Glutamatergic neuron (in vitro differentiated cells): Measurements from ENCODE around the gene SPOCK1. TPM values are rescaled to one million over a fixed set of nuclear protein-coding genes. Genes with fewer than 3 reads are reported as not detected.

Experiments
- DNase-seq: peaks from one replicate; pipeline ENCODE4 v3.0.0; 2022
- H3K27ac Mint-ChIP-seq: one replicate; pipeline ENCODE4 v1.8.0; 2020; ENCODE audit warnings: mild to moderate bottlenecking, mixed read lengths, inconsistent platforms; ENCODE audit not compliant: unreplicated experiment
- H3K27me3 Mint-ChIP-seq: one replicate; pipeline ENCODE4 v1.8.0; 2020; ENCODE audit warnings: mild to moderate bottlenecking, moderate library complexity, mixed read lengths, inconsistent platforms; ENCODE audit not compliant: unreplicated experiment
- H3K36me3 Mint-ChIP-seq: one replicate; pipeline ENCODE4 v1.8.0; 2020; ENCODE audit warnings: mild to moderate bottlenecking, mixed read lengths, inconsistent platforms; ENCODE audit not compliant: unreplicated experiment
- H3K4me1 Mint-ChIP-seq: one replicate; pipeline ENCODE4 v1.8.0; 2020; ENCODE audit warnings: mild to moderate bottlenecking, low read depth, mixed read lengths, inconsistent platforms; ENCODE audit not compliant: unreplicated experiment
- H3K4me3 Mint-ChIP-seq: one replicate; pipeline ENCODE4 v1.8.0; 2020; ENCODE audit warnings: mild to moderate bottlenecking, mixed read lengths, inconsistent platforms; ENCODE audit not compliant: unreplicated experiment
- H3K9me3 Mint-ChIP-seq: one replicate; pipeline ENCODE4 v1.8.0; 2020; ENCODE audit warnings: mild to moderate bottlenecking, moderate library complexity, mixed read lengths, inconsistent platforms; ENCODE audit not compliant: unreplicated experiment
- CTCF ChIP-seq: fragments of 200-600 bp; sonication (generic); IDR thresholded peaks from one replicate; pipeline ENCODE4 v1.5.0; 2021; ENCODE audit not compliant: partially characterized antibody, unreplicated experiment
- total RNA-seq: library from RNA; stranded (reverse); fragmentation: NEBNext Ultra II Directional; extraction: Animal tissue kit (Norgen Biotek cat#: 25700); gene quantifications from one replicate; pipeline ENCODE4 v1.2.1, GENCODE V29; 2021; ENCODE audit not compliant: unreplicated experiment

SPOCK1 gene
- total RNA-seq, 1 donor from 2014 or later: 25.4 TPM

GRCh38 chr5:137146402-137146890 is 352.7 kb downstream of the SPOCK1 start:
- Mint-ChIP-seq H3K36me3 (no peaks in the 10 kb centered on the region), H3K27me3 (peaks cover 7% of the 10 kb centered on the region), H3K9me3 (no peaks in the 10 kb centered on the region), H3K4me1 (peaks cover 61% of the 10 kb centered on the region), H3K27ac (peak overlapping the region; percentile 99), H3K4me3 (peak overlapping the region; percentile 84)
- no peak for TF ChIP-seq CTCF
- no peak for DNase-seq

GRCh38 chr5:137145721-137146120 is 353.4 kb downstream of the SPOCK1 start:
- Mint-ChIP-seq H3K27me3 (peaks cover 7% of the 10 kb centered on the region), H3K36me3 (no peaks in the 10 kb centered on the region), H3K4me3 (peak overlapping the region; percentile 32), H3K27ac (peak overlapping the region; percentile 99), H3K4me1 (peaks cover 64% of the 10 kb centered on the region), H3K9me3 (no peaks in the 10 kb centered on the region)
- no peak for DNase-seq
- no peak for TF ChIP-seq CTCF

GRCh38 chr5:137144656-137145055 is 354.5 kb downstream of the SPOCK1 start:
- H3K4me3 Mint-ChIP-seq: peak overlapping the region; percentile 6

GRCh38 chr5:137142764-137143605 is 356.1 kb downstream of the SPOCK1 start:
- peaks cover 2% of the 10 kb centered on the region for H3K9me3 Mint-ChIP-seq
- peaks cover 8% of the 10 kb centered on the region for H3K27me3 Mint-ChIP-seq
- peak overlapping the region; percentile 48 for H3K4me3 Mint-ChIP-seq
- no peak for DNase-seq
- no peaks in the 10 kb centered on the region for H3K36me3 Mint-ChIP-seq
- no peak overlapping the region for H3K27ac Mint-ChIP-seq
- TF ChIP-seq CTCF: no peak
- H3K4me1 Mint-ChIP-seq: peaks cover 57% of the 10 kb centered on the region

More at GRCh38 chr5:137144656-137145055, 354.5 kb downstream of the SPOCK1 start:
- Mint-ChIP-seq H3K36me3 (no peaks in the 10 kb centered on the region), H3K4me1 (peaks cover 64% of the 10 kb centered on the region), H3K27me3 (peaks cover 7% of the 10 kb centered on the region), H3K9me3 (no peaks in the 10 kb centered on the region), H3K27ac (no peak overlapping the region)
- no peak for DNase-seq
- no peak for TF ChIP-seq CTCF

- Mint-ChIP-seq H3K27ac (no peak overlapping the region), H3K4me3 (no peak overlapping the region), H3K36me3 (no peaks in the 10 kb centered on the region), H3K9me3 (peaks cover 2% of the 10 kb centered on the region), H3K27me3 (peaks cover 8% of the 10 kb centered on the region), H3K4me1 (peaks cover 51% of the 10 kb centered on the region)
- DNase-seq: no peak
- TF ChIP-seq CTCF: no peak
These were observed 356.8 kb downstream of the SPOCK1 start for GRCh38 chr5:137142346-137142745.
